IPS DF 6.9 (cell line): ENCODE data around the gene PPP2R5C.

Source experiments
- DNase-seq: peaks from one replicate; pipeline ENCODE4 v3.0.0-alpha.2; 2013; ENCODE audit warnings: low read depth, low spot score
- H3K27ac ChIP-seq: one replicate; pipeline ENCODE4 v1.5.1; 2013; ENCODE audit warnings: low read length, control low read depth
- H3K27me3 ChIP-seq: 2 replicates; pipeline ENCODE4 v1.6.1; 2013; ENCODE audit warnings: mild to moderate bottlenecking, low read length; ENCODE audit not compliant: control insufficient read depth, insufficient read depth
- H3K36me3 ChIP-seq: 2 replicates; pipeline ENCODE4 v1.6.1; 2013; ENCODE audit warnings: low read length; ENCODE audit not compliant: control insufficient read depth, insufficient read depth
- H3K4me1 ChIP-seq: 2 replicates; pipeline ENCODE4 v1.6.1; 2013; ENCODE audit warnings: low read length; ENCODE audit not compliant: control insufficient read depth, insufficient read depth
- H3K4me3 ChIP-seq: 2 replicates; pipeline ENCODE4 v1.5.1; 2013; ENCODE audit warnings: mild to moderate bottlenecking, low read length
- H3K9me3 ChIP-seq: 2 replicates; pipeline ENCODE4 v1.6.1; 2013; ENCODE audit warnings: low read length, inconsistent platforms; ENCODE audit not compliant: control insufficient read depth, insufficient read depth
- WGBS: extraction: QIAGEN DNeasy Blood & Tissue Kit; methylation state at CpG from one replicate; pipeline ENCODE4 v1.1.7; 2013; ENCODE audit warnings: mixed read lengths, missing lambda C conversion rate; ENCODE audit not compliant: insufficient read length, insufficient coverage; 5-methylcytosine and 5-hydroxymethylcytosine counted together

PPP2R5C gene

DNA sequence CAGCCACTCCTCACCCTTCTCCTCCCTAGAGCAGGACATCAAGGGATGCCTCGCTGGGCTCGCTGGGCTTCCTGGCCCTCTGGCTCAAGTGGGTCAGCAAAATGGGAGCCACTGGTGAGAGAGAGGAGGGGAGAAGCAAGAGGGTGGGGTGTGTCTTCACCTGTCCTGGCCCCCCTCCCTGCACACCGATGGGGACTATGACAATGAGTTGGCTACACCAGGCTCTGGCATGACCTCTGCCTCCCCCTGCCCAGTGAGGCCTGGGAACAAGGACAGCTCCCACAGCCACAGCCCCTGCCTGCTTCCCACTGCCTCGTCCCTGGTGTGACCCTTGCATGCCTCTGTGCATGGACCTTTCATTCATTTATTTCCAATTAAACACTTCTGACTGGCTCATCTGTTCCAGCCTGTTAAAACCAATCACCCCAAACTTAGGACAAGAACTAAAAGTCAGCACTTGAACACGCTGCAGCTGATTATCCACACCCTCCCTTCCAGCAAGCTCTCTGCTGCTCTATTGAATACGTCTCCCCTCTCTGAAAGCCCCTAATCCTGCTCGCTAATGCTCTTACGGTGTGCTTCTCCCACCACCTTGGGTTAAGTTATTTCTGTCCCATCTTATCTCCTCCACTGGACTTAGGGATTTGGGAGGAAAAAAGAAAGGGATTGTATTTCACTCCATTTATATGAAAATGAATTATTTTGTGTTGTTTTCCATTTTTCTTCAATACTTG lies 5.8 kb upstream of the PPP2R5C start:
- no CpG with 5 or more reads among the region's 8 CpGs for WGBS
- H3K27ac ChIP-seq: no peak overlapping the region
- no peaks in the 10 kb centered on the region for H3K4me1 ChIP-seq

DNA sequence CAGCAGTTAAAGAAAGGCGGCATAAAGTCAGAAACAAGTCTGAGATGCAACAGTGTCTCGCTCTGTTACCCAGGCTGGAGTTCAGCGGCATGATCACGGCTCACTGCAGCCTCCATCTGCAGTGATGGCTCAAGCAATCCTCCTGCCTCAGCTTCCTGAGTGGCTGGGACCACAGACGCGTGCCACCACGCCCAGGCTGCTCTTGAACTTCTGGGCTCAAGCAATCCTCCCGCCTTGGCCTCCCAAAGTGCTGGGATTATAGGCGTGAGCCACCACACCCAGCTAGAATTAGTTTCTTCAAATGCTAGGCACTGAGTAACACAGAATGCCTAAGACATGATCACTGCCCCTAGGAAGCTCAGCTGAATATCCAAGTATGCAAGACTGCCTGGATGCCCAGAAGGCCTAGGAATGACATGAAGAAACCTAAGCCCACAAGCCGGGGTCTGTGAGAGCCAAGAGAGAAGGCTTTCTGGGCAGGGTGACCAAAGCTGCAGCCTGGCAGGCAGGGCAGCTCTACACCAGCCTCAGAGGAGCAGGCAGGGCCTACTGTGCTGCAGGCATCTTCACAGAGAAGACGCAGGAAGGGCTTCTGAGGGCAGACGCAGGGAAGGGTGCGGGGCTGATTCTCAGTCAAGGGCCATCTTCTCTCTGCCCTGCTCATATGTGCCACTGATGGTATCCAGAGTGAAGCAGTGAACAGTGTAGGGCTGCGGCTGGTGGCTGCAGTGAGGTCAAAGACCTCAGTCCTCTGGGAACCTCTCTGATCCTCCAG lies 4.3 kb upstream of the PPP2R5C start:
- no peaks in the 10 kb centered on the region for H3K4me1 ChIP-seq
- no peak for DNase-seq
- no peaks in the 10 kb centered on the region for H3K36me3 ChIP-seq
- no CpG with 5 or more reads among the region's 14 CpGs for WGBS
- H3K9me3 ChIP-seq: no peaks in the 10 kb centered on the region
- H3K4me3 ChIP-seq: no peak overlapping the region
- H3K27me3 ChIP-seq: no peaks in the 10 kb centered on the region
- no peak overlapping the region for H3K27ac ChIP-seq

More for the DNA sequence above, 5.8 kb upstream of the PPP2R5C start:
- Histone ChIP-seq H3K9me3 (no peaks in the 10 kb centered on the region), H3K4me3 (no peak overlapping the region), H3K27me3 (no peaks in the 10 kb centered on the region), H3K36me3 (no peaks in the 10 kb centered on the region)
- no peak for DNase-seq

DNA sequence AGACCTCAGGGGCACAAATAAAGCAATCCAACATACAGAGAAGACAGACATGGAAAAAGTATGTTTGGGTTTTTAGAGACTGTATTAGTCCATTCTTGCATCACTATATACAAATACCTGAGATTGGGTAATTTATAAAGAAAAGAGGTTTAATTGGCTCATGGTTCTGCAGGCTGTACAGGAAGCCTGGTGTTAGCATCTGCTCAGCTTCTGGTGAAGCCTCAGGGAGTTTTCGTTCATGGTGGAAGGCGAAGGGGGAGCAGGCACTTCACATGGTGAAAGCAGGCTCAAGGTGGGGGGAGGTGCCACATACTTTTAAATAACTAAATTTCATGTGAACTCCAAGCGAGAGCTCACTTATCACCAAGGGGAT lies 3.7 kb upstream of the PPP2R5C start:
- no CpG with 5 or more reads among the region's 3 CpGs for WGBS
- H3K4me3 ChIP-seq: no peak overlapping the region
- no peaks in the 10 kb centered on the region for H3K27me3 ChIP-seq

DNA sequence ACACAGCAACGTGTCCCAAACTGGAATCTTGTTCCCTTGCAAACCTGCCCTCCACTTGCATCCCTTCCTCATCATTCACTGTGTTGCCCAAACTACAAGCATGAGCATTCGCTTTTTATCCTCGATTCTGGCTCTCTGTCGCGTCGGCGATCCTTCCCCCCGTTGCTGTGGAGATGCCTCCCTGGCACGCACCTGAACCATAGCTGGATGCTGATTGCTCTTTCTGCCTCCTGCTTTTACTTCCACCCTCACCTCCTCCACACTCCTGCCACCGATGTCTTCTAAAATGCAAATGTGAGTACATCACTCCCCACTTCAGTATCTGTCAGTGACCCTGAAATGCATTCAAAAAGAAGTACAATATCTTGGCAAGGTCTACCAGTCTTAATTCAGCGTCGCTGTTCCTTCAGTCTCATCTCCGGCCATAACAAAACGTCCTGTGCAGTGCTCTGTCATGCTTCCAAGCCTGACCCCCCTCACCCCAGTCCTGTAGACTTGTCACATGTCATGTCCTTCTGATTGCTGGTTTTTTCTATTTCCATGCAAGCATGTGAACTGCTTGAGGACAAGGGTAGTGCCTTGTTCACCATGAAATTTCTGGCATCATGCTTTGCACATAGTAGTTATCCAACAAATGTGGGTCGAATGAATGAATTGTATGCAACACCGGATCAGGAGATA lies 2.5 kb upstream of the PPP2R5C start:
- no peak for DNase-seq
- Histone ChIP-seq H3K27me3 (no peaks in the 10 kb centered on the region), H3K27ac (no peak overlapping the region), H3K36me3 (no peaks in the 10 kb centered on the region), H3K9me3 (no peaks in the 10 kb centered on the region), H3K4me1 (no peaks in the 10 kb centered on the region), H3K4me3 (no peak overlapping the region)
- WGBS: no CpG with 5 or more reads among the region's 16 CpGs

More for the DNA sequence above, 3.7 kb upstream of the PPP2R5C start:
- H3K4me1 ChIP-seq: no peaks in the 10 kb centered on the region
- no peaks in the 10 kb centered on the region for H3K36me3 ChIP-seq
- no peaks in the 10 kb centered on the region for H3K9me3 ChIP-seq
- H3K27ac ChIP-seq: no peak overlapping the region
- no peak for DNase-seq

DNA sequence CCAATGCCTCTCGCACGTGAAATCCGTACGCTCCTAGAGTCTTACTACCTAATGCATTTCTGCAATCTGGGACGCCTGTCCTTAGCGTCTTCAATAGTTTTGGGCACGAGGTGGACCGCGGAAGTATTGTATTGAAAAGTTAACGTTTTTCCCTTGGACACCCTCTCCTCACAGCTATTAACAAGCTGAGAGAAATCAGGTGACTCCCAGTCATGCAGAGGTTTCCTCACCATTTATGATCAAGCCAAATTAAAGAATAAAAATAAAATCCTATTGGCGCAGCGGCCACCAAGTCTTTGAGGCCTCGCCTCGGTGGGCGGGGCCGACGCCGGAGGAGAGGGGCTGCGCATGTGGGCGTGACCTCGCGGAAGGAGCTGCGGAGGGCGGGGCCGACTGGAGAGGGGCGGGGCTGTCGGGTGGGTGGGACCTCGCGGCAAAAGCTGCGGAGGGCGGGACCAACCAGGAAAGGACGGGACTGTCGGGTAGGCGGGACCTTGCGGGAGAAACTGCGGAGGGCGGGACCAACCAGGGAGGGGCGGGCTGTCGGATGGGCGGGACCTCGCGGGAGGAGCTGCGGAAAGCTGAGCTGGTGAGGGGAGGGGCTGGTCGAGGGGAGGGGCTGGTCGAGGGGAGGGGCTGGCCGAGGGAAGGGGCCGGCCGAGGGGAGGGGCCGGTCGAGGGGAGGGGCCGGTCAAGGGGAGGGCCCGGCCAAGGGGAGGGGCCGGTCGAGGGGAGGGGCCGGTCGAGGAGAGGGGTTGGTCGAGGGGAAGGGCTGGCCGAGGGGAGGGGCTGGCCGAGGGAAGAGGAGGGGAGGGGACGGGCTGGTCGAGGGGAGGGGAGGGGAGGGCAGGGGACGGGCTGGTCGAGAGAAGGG lies 1.1 kb upstream of the PPP2R5C start:
- Histone ChIP-seq H3K27me3 (no peaks in the 10 kb centered on the region), H3K36me3 (no peaks in the 10 kb centered on the region), H3K4me1 (no peaks in the 10 kb centered on the region), H3K9me3 (no peaks in the 10 kb centered on the region), H3K4me3 (peak overlapping the region; percentile 66; the same call in 1 of the 2 replicates), H3K27ac (no peak overlapping the region)
- WGBS: no CpG with 5 or more reads among the region's 63 CpGs
- peak; percentile 64 for DNase-seq

DNA sequence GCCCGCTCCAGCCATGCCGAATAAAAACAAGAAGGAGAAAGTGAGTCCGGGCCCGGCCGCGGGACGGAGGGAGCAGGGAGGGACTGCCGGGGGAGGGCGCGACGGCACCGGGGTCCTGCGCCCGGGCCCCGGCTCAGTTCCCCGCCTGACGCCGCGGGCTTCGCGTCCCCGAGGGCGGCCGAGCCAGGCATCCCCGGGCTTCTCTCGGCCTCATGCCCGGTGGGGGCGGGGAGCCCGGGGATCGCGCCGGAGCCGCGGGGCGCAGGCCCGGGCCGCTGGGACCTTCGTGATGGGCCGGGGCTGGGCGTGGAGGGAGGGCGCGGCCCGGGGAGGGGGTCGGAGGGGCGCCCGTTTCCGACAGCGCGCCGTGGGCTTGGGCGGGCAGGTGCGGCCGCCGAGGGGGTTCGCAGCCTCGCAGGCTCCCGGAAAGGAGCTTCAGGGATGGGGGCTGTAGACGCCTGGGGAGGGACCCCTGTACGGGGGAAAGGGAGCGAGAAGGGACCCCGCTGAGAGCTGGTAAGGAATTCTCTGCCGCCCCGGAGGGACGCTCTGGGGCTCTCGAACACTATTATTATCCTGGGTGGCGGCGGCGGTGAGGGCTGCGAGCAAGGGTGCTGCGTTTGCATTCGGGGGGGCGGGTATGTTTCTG lies 496 bp downstream of the PPP2R5C start:
- Histone ChIP-seq H3K4me3 (peak overlapping the region; percentile 80; the same call in 1 of the 2 replicates), H3K36me3 (no peaks in the 10 kb centered on the region), H3K27me3 (no peaks in the 10 kb centered on the region), H3K27ac (no peak overlapping the region), H3K4me1 (no peaks in the 10 kb centered on the region), H3K9me3 (no peaks in the 10 kb centered on the region)
- no peak for DNase-seq
- WGBS: no CpG with 5 or more reads among the region's 72 CpGs

DNA sequence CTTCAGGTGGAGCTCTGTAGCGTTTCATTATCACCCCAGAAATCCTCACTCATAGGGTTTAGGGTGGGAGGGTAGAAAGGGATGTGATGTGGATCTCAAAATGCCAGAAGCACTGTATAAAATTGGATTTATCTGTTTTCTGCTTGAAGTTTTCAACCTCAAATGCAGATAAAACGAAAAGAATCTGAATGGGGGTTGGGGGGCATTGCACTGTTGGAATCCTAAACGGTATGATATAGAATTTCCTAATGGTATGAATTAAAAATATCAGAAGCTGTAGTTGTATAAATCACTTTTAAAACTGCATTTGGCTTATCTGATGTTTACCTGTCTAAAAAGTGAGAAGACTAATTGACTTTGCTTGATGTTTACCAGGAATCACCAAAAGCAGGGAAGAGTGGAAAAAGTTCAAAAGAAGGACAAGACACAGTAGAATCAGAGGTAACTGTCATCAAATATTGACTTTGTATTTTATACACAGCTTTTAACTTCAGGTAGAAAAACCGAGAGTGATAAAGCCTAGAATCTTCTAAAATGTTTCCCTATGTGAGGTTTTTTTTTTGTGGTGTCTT lies 1.1 kb downstream of the PPP2R5C start:
- H3K27me3 ChIP-seq: no peaks in the 10 kb centered on the region
- H3K4me1 ChIP-seq: no peaks in the 10 kb centered on the region
- H3K36me3 ChIP-seq: no peaks in the 10 kb centered on the region
- no peak overlapping the region for H3K27ac ChIP-seq
- no CpG with 5 or more reads among the region's 4 CpGs for whole genome bisulfite sequencing
- no peak for DNase-seq
- H3K4me3 ChIP-seq: peak overlapping the region; percentile 80; the same call in 1 of the 2 replicates
- no peaks in the 10 kb centered on the region for H3K9me3 ChIP-seq

DNA sequence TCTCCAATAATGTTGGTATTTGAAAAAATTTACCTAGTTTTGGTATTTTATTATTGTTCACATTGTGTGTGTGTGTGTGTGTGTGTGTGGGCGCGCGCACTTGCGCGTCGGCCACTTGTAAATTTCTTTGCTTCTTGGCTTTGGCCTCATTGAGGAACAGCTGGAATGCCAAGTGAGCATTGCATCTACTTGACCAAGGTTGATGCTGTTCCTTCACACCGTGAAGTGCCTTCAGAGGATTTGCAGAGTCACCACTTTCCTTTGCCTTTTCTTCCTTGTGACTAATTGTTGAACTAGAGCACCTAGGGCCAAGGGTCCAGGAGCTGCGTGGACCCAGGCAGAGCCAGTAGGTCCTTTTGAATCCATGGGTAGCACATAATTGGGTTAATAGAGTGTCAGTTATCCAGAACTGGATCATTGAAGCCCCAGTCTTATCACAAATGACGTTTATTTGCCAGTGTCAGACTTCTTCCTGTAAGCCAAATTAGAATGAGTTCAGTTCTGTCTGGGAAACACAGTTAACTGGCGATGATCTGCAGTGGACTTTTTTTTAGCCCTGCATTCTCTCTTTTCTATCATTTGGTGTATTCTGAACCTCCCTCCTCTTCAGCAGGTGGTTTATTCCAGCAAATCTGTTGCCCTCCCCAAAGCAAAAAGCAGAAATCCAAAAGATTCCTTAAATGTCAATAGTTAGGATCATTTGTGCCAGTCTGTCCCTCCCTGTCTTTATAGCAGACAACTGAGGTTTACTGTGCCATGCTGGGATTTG lies 2.6 kb downstream of the PPP2R5C start:
- no CpG with 5 or more reads among the region's 10 CpGs for WGBS
- no peak overlapping the region for H3K4me3 ChIP-seq
- no peaks in the 10 kb centered on the region for H3K9me3 ChIP-seq
- no peak for DNase-seq
- no peak overlapping the region for H3K27ac ChIP-seq
- no peaks in the 10 kb centered on the region for H3K27me3 ChIP-seq
- no peaks in the 10 kb centered on the region for H3K36me3 ChIP-seq
- no peaks in the 10 kb centered on the region for H3K4me1 ChIP-seq
